22Rv1 (cell line): ENCODE results near the gene DPEP2.

Experiments
- ZFX ChIP-seq: fragments of 450-650 bp; IDR thresholded peaks from 2 replicates; pipeline ENCODE4 v1.6.1; 2017; ENCODE audit warnings: antibody characterized with exemption, borderline replicate concordance
- TF ChIP-seq, protein P1 (sequence below): fragments of 450-650 bp; IDR thresholded peaks from 2 replicates; pipeline ENCODE4 v1.5.1; 2017; ENCODE audit warnings: mild to moderate bottlenecking

DNA sequence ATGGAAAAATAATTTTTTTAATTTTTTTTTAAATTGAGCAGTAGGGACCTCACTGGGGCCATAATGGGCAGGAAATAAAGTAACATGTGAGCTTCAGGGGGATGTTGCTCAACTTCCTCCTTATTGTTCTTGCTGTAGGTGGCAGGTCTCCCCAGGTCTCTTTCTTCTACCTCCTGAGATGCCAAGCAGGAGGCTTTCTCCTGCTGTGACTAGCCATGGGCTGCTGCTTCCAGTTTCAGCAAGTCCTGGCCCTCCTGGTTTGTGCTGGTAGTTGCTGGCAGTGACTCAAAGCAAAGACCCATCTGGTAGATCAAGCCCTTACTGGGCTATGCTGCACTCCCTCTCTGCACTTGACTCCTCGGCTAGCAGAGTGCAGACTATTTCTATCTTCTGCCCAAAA is 14.2 kb upstream of the DPEP2 start:
- TF ChIP-seq, protein P1, sequence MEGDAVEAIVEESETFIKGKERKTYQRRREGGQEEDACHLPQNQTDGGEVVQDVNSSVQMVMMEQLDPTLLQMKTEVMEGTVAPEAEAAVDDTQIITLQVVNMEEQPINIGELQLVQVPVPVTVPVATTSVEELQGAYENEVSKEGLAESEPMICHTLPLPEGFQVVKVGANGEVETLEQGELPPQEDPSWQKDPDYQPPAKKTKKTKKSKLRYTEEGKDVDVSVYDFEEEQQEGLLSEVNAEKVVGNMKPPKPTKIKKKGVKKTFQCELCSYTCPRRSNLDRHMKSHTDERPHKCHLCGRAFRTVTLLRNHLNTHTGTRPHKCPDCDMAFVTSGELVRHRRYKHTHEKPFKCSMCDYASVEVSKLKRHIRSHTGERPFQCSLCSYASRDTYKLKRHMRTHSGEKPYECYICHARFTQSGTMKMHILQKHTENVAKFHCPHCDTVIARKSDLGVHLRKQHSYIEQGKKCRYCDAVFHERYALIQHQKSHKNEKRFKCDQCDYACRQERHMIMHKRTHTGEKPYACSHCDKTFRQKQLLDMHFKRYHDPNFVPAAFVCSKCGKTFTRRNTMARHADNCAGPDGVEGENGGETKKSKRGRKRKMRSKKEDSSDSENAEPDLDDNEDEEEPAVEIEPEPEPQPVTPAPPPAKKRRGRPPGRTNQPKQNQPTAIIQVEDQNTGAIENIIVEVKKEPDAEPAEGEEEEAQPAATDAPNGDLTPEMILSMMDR, result no peak
- TF ChIP-seq ZFX, result no peak
